CD4-positive, alpha-beta T cell (primary cell): ENCODE data around the gene MKNK2. TPM values are rescaled to one million over a fixed set of nuclear protein-coding genes. Genes with fewer than 3 reads are reported as not detected.

Experiments used
- ATAC-seq: fragments of 200-7000 bp; cut with Tn5 transposase; one replicate; pipeline ENCODE4 v1.10.0; 2022; ENCODE audit warnings: mild to moderate bottlenecking; ENCODE audit not compliant: poor library complexity
- CTCF ChIA-PET: fragments of 350-600 bp; sonication (Branson Sonifier 250); formaldehyde crosslinking; loops from one replicate; lab custom pipeline; 2021; ENCODE audit warnings: antibody characterized with exemption, inconsistent platforms; lab: Charles Lee
- POLR2A ChIA-PET: fragments of 350-600 bp; sonication (Branson Sonifier 250); formaldehyde crosslinking; loops from one replicate; lab custom pipeline; 2021; ENCODE audit warnings: antibody characterized with exemption, inconsistent platforms; lab: Charles Lee
- DNase-seq, 14 experiments: peaks; one replicate each; pipeline ENCODE4 v3.0.0-alpha.2; 2013 to 2020; ENCODE audit warnings: mixed read lengths in 2 of 14
- H3K27ac ChIP-seq, 2 donors: one replicate each; pipeline versions ENCODE4 v1.5.1 to v1.7.0; 2013; ENCODE audit warnings: low read length in 2 of 2, low read depth in 1 of 2, mild to moderate bottlenecking in 1 of 2
- H3K27me3 ChIP-seq, 2 experiments: 1 replicate in 1 of 2; 2 replicates in 1 of 2; pipeline versions ENCODE4 v1.6.1 to v1.7.0; 2013; ENCODE audit warnings: low read length in 2 of 2, control low read depth in 1 of 2, mild to moderate bottlenecking in 1 of 2, moderate library complexity in 1 of 2; ENCODE audit not compliant: insufficient read depth in 2 of 2, control insufficient read depth in 1 of 2
- H3K36me3 ChIP-seq: one replicate; pipeline ENCODE4 v1.6.1; 2013; ENCODE audit warnings: low read length, control low read depth; ENCODE audit not compliant: insufficient read depth
- H3K4me1 ChIP-seq: one replicate; pipeline ENCODE4 v1.6.1; 2013; ENCODE audit warnings: low read length, control low read depth; ENCODE audit not compliant: insufficient read depth
- H3K4me3 ChIP-seq: one replicate; pipeline ENCODE4 v1.5.1; 2013; ENCODE audit warnings: mild to moderate bottlenecking, low read length, moderate library complexity
- H3K9me3 ChIP-seq, 2 experiments: 1 replicate in 1 of 2; 2 replicates in 1 of 2; pipeline versions ENCODE4 v1.6.1 to v1.7.0; 2013; ENCODE audit warnings: low read length in 2 of 2, mild to moderate bottlenecking in 2 of 2, control low read depth in 1 of 2, moderate library complexity in 1 of 2; ENCODE audit not compliant: control insufficient read depth in 1 of 2, insufficient read depth in 1 of 2
- H3K27ac Mint-ChIP-seq: one replicate; pipeline ENCODE4 v1.8.0; 2020; ENCODE audit warnings: mixed read lengths
- H3K27me3 Mint-ChIP-seq: one replicate; pipeline ENCODE4 v1.8.0; 2021; ENCODE audit warnings: mixed read lengths
- H3K36me3 Mint-ChIP-seq: one replicate; pipeline ENCODE4 v1.8.0; 2021; ENCODE audit warnings: low read depth, mixed read lengths
- H3K4me1 Mint-ChIP-seq: one replicate; pipeline ENCODE4 v1.8.0; 2021; ENCODE audit warnings: low read depth, mixed read lengths
- H3K4me3 Mint-ChIP-seq: one replicate; pipeline ENCODE4 v1.8.0; 2020; ENCODE audit warnings: mild to moderate bottlenecking, mixed read lengths
- H3K9me3 Mint-ChIP-seq: one replicate; pipeline ENCODE4 v1.8.0; 2020; ENCODE audit warnings: mixed read lengths
- intact Hi-C, 2 experiments: fragments of 100-400 bp; cut with DNase I in 1 of 2; cut with micrococcal nuclease in 1 of 2; formaldehyde crosslinking; loops; one replicate each; pipeline versions ENCODE4 v1.15.1 to v1.9.0; 2023 to 2025; cut with DNase I, micrococcal nuclease
- total RNA-seq, 174 experiments: library from RNA in 2 of 174; stranded (reverse) in 2 of 174; gene quantifications; one replicate each; pipeline ENCODE4 v1.2.3 and lab custom pipeline; 2021 to 2026
- TF ChIP-seq, protein P1 (sequence below): fragments of 200-600 bp; IDR thresholded peaks from one replicate; pipeline ENCODE4 v1.8.0; 2022; ENCODE audit warnings: antibody characterized with exemption, mild to moderate bottlenecking

Gene MKNK2
- total RNA-seq, 2 experiments from 2014 or later = 325 to 347 TPM

DNA sequence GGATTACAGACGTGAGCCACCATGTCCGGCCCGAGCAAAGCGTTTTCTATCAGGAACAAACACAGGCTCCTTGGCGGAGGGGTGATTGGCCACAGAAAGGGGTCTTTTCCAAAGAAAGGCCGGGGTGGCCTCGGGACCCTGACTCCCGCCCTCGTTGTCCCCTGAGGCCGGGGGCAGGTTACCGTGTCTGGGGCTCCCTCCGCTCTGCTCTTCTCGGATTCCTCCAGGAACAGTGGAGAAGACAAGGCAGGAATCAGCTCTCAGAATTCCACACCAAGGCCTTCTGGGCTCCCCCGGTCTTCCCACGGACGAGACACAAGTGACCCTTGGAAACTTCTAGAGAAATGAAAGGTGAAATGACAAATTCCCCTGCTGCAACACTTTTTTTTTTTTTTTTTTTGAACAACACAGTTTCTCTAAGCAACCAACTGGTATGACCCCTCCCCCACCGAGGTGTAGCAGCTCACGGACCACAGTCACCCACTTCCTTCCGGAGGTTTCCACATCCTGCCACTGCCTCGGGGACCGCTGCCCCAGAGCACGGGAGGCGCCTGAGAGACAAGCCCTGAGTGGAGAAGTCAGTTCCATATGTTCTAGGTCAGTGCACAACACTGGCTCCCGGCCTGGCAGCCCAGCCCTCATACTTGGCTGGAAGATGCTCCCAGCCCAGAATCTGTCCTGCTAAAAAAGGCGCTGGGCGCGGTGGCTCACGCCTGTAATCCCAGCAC is 34.1 kb upstream of the MKNK2 start:
- TF ChIP-seq, protein P1, sequence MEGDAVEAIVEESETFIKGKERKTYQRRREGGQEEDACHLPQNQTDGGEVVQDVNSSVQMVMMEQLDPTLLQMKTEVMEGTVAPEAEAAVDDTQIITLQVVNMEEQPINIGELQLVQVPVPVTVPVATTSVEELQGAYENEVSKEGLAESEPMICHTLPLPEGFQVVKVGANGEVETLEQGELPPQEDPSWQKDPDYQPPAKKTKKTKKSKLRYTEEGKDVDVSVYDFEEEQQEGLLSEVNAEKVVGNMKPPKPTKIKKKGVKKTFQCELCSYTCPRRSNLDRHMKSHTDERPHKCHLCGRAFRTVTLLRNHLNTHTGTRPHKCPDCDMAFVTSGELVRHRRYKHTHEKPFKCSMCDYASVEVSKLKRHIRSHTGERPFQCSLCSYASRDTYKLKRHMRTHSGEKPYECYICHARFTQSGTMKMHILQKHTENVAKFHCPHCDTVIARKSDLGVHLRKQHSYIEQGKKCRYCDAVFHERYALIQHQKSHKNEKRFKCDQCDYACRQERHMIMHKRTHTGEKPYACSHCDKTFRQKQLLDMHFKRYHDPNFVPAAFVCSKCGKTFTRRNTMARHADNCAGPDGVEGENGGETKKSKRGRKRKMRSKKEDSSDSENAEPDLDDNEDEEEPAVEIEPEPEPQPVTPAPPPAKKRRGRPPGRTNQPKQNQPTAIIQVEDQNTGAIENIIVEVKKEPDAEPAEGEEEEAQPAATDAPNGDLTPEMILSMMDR = no peak
- POLR2A ChIA-PET = interaction anchor here (0.8 to 6.9 kb wide), 15 partner anchors 10 to 950 kb away, joined by 3 to 153 read pairs (median 4); partner anchors contain the start of genes GADD45B, IZUMO4, MKNK2 and MOB3A
- DNase-seq (peak; percentile 83 to 99 (median 92)), ATAC-seq (peak; percentile 59)
- Mint-ChIP-seq H3K4me1 (peaks cover 75% of the 10 kb centered on the region), H3K27ac (peak overlapping the region; percentile 97), H3K27me3 (no peaks in the 10 kb centered on the region), H3K9me3 (no peaks in the 10 kb centered on the region), H3K4me3 (peak overlapping the region; percentile 93), H3K36me3 (peaks cover 57% of the 10 kb centered on the region)
- no peaks in the 10 kb centered on the region for H3K9me3 ChIP-seq
- no peaks in the 10 kb centered on the region for H3K27me3 ChIP-seq
- H3K27ac ChIP-seq = peak overlapping the region; percentile 97 to 98
- H3K36me3 ChIP-seq = peaks cover 14% of the 10 kb centered on the region
- intact Hi-C loops = loop anchor here (1.0 to 5.0 kb wide), 5 partner anchors 11 to 203 kb away; partner anchors contain the start of genes IZUMO4 (in 2 of the 2), MOB3A (in 2 of the 2) and BTBD2 (in 1 of the 2)
- peaks cover 85% of the 10 kb centered on the region for H3K4me1 ChIP-seq
- CTCF ChIA-PET = interaction anchor here (0.7 to 3.7 kb wide), 4 partner anchors 11 to 1062 kb away, joined by 3 to 21 read pairs (median 3); partner anchors contain the start of gene MOB3A
- peak overlapping the region; percentile 99 for H3K4me3 ChIP-seq

DNA sequence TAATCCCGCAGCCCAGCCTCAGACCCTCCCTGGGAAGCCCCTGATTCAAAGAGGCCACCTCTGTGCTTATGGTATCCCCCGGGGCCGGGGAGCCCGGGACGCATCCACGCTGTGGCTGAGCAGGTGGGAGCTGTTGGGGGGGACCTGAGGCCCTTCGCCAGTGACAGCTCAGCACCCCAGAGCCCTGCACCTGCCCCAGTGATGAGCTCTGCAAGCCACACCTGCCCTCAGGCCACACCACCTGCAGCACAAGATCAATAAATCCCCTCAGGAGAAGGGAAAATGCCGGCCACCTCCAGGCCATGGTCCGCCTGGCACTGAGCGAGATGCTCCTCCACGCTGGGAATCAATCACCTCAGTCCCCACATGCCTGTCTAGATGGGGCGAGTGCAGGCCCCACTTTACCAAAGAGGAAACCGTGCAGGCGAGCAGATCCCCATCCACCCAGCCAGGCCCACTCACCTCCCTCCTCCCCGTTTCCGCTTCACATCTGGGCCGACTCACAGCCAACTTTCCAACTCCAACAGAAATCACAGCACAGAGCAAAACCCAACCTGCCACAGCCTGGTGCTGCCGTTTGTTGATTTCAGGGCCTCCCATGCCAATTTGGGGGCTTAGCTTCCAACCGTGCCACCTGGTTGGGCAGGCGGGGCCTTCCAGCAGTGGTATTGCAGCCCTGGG is 32.3 kb upstream of the MKNK2 start:
- ATAC-seq = peak; percentile 45
- DNase-seq = peak; percentile 48 to 87 (median 71)
- ChIA-PET POLR2A (interaction anchor here (0.9 to 6.9 kb wide), 16 partner anchors 12 to 392 kb away, joined by 3 to 153 read pairs (median 5); partner anchors contain the start of genes GADD45B, IZUMO4, LSM7 and MKNK2), CTCF (interaction anchor here (1.9 to 3.7 kb wide), 3 partner anchors 9 to 14 kb away, joined by 5 to 21 read pairs (median 8); partner anchors contain the start of gene MOB3A)
- H3K9me3 Mint-ChIP-seq = no peaks in the 10 kb centered on the region
- TF ChIP-seq, protein P1 = no peak
- Histone ChIP-seq H3K9me3 (no peaks in the 10 kb centered on the region), H3K27me3 (no peaks in the 10 kb centered on the region), H3K27ac (peak overlapping the region; percentile 87 to 98), H3K4me3 (peak overlapping the region; percentile 99), H3K36me3 (peaks cover 32% of the 10 kb centered on the region), H3K4me1 (peaks cover 85% of the 10 kb centered on the region)
- peaks cover 76% of the 10 kb centered on the region for H3K4me1 Mint-ChIP-seq
- peaks cover 73% of the 10 kb centered on the region for H3K36me3 Mint-ChIP-seq
- H3K27me3 Mint-ChIP-seq = no peaks in the 10 kb centered on the region
- H3K27ac Mint-ChIP-seq = peak overlapping the region; percentile 97
- intact Hi-C loops = loop anchor here in 1 of 2 experiments (5.0 kb wide), 1 partner anchor 66 kb away; the partner anchor contains the start of gene BTBD2
- peak overlapping the region; percentile 93 for H3K4me3 Mint-ChIP-seq
